Measurements from ENCODE around the gene OGFOD3.

The OGFOD3 gene

GRCh38 chr17:82446124-82446523, 27.7 kb upstream of the OGFOD3 start:
- no peak for DNase-seq

GRCh38 chr17:82445542-82445941, 27.2 kb upstream of the OGFOD3 start:
- peak in 1 of 2 experiments; percentile 29 for DNase-seq

GRCh38 chr17:82444941-82445521, 26.6 kb upstream of the OGFOD3 start:
- no peak for DNase-seq

- DNase-seq, result no peak
These were observed 26.0 kb upstream of the OGFOD3 start for GRCh38 chr17:82444284-82444893.

- DNase-seq, result no peak
These were observed 25.3 kb upstream of the OGFOD3 start for GRCh38 chr17:82443465-82444283.

GRCh38 chr17:82442643-82443464, 24.5 kb upstream of the OGFOD3 start:
- no peak for DNase-seq

GRCh38 chr17:82441691-82442487, 23.5 kb upstream of the OGFOD3 start:
- DNase-seq, result peak in 1 of 2 experiments; percentile 22

- peak in 1 of 2 experiments; percentile 18 for DNase-seq
These were observed 22.7 kb upstream of the OGFOD3 start for GRCh38 chr17:82440991-82441627.

- DNase-seq, result no peak
These were observed 22.1 kb upstream of the OGFOD3 start for GRCh38 chr17:82440469-82440981.

GRCh38 chr17:82439829-82440365, 21.5 kb upstream of the OGFOD3 start:
- DNase-seq, result no peak

GRCh38 chr17:82439194-82439828, 20.9 kb upstream of the OGFOD3 start:
- no peak for DNase-seq

GRCh38 chr17:82438401-82439193, 20.2 kb upstream of the OGFOD3 start:
- no peak for DNase-seq

GRCh38 chr17:82437325-82437668, 18.9 kb upstream of the OGFOD3 start:
- DNase-seq, result no peak

GRCh38 chr17:82436601-82437324, 18.4 kb upstream of the OGFOD3 start:
- DNase-seq, result no peak

- no peak for DNase-seq
These were observed 17.5 kb upstream of the OGFOD3 start for GRCh38 chr17:82435601-82436583.

GRCh38 chr17:82435103-82435502, 16.7 kb upstream of the OGFOD3 start:
- DNase-seq, result no peak

GRCh38 chr17:82434216-82434565, 15.8 kb upstream of the OGFOD3 start:
- DNase-seq, result no peak

Data from activated CD4-positive, alpha-beta T cell treated with anti-CD3 and anti-CD28 coated beads, Interleukin-2, amount 50 U/mL, for 48 hours (primary cell).